DLD1 (cell line): ENCODE data around the gene FUZ.

Experiments
- in situ Hi-C: cut with HindIII; loops from 2 replicates; pipeline ENCODE4 v1.10.0; 2017; ENCODE audit warnings: low sequenced_read_pairs

FUZ gene, protein sequence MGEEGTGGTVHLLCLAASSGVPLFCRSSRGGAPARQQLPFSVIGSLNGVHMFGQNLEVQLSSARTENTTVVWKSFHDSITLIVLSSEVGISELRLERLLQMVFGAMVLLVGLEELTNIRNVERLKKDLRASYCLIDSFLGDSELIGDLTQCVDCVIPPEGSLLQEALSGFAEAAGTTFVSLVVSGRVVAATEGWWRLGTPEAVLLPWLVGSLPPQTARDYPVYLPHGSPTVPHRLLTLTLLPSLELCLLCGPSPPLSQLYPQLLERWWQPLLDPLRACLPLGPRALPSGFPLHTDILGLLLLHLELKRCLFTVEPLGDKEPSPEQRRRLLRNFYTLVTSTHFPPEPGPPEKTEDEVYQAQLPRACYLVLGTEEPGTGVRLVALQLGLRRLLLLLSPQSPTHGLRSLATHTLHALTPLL

DNA sequence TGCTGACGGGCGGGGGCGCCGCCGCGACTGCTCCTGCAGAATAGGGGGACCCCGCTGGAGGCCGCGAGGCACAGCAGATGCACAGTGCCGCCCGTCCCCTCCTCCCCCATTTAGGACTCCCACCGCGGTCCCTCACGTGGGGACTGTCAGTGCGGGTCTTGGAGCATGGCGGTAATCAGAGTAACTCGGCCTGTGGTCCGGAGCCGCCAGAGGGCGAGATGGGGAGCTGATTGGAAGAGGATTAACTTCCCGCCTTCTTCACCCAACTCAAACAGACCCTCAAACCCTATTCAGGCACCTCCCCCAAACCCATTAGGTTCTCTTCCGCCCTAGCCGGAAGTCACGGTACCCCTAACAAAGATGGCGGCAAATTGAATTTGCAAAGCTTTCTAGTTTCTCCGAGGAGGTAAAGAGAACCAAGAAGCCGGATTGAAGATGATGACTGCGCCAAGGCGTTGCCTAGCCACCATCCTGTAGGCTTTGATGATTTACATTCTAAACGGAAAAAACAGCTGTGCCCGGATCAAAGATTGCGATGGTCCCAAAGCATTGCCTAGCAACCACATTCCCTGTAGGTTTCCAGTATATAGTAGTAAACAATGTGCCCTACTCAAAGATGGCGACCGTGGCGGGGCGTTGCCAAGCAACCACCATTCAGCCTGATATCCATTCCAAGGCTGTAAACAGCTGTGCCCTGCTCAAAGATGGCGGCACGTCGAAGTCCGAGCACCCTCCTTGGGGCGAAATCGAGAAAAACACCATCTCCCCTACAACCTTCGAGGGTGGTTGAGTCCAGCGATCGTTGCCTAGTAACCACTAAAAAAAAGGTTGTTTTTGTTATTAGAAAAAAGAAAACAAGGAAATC is at the start of gene FUZ:
TSS of gene FUZ (minus strand) at position 296 of the 865 bp plus-strand sequence. CDS start at position 110, 186 bp downstream.
- in situ Hi-C loops: no loop called here

DNA sequence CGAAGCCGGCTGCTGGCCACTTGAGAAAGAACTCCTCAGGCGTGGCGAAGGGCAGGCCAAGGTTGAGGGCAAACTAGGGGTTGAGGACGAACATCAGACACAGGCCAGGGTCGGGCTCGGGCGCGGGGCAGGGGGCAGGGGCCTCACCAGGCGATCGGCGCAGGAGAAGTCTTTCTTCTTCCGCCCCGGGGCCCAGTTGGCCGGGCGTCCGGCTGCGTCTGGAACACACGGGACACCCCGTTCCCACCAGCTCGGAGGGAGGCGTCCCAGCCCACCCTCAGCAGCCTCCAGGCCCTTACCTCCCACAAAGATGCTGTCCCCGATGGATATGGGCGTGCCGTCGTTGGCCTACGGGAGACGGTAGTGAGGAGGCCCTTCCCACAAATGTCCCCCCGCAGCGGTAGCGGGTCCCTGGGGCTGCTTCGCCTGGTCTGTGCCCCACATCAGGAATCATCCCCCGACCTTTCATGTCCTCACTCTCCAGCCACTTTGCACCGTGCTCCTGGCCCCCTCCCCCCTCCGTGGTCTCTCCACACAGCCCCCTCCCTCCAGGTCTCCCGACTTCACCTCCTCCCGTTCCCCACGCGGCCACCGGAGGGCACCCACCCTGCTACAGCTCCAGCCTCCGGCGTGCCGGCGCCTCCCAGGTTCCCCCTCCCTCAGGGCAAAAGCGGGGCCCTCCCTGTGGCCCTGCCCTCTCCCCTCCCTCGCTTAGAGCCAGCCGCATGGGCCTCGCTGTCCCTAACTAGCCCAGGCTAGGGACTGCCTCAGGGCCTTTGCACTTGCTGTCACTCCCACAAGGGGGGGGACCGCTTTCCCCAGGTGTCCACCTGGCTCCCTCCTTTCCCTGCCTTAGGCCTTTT is 49.5 kb upstream of the FUZ start:
- in situ Hi-C loops: no loop called here

DNA sequence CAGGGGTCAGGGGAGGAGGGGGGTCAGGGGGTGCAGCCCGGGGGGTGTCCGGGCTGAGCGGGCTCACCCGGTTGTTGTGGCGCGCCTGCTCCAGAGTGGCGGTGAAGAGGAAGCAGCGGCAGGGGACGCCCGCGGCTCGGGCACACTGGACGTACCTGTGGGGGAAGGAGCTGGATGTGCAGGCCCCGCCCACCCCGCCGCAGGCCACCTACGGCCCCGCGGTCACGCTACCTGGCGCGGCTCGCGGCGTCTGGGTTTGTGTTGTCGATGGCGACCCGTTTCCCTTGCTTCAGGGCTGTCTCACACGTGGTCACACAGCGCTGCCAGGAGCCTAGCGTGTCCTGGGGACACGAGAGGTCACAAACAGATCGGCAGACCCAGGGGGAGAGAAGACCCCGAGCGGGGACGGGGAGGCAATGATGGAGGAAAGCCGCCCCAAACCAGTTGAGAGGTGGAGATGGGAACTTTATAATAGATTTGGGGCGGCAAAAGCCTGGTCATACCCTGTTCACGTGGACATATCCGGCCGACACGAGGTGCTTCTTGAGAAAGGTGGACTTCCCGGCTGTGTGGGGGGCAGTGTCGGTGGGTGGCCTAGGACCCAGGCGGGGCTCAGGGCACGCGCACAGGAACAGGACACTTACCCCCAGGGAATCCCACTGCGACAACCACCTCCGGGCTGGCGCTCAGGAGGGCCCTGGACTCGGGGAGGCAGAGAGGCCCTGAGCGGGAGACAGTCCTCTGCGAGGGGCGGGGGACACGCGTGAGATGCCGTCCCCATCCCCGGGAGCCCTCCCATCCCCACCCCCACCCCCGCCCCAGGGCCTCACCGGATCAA is 48.7 kb upstream of the FUZ start:
- in situ Hi-C loops: no loop called here

DNA sequence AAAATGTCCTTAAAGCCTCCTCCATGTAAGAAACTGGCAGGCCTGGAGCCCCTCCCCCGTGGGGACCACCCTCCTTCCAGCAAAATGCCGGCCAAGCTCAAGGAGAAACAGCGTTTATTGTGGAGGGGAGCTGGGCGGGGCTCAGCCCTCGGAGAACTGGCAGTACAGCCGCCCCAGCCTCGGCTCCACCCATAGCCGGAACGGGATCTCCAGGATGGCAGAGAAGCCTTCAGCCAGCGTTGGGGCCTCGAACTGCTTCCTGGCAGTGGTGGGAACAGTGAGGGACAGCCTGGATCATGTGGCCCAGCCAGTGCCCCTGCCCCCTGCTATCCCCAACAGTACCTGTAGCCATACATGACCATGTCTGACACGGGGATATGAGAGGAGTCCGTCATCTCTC is 48.0 kb upstream of the FUZ start:
- in situ Hi-C loops: no loop called here

DNA sequence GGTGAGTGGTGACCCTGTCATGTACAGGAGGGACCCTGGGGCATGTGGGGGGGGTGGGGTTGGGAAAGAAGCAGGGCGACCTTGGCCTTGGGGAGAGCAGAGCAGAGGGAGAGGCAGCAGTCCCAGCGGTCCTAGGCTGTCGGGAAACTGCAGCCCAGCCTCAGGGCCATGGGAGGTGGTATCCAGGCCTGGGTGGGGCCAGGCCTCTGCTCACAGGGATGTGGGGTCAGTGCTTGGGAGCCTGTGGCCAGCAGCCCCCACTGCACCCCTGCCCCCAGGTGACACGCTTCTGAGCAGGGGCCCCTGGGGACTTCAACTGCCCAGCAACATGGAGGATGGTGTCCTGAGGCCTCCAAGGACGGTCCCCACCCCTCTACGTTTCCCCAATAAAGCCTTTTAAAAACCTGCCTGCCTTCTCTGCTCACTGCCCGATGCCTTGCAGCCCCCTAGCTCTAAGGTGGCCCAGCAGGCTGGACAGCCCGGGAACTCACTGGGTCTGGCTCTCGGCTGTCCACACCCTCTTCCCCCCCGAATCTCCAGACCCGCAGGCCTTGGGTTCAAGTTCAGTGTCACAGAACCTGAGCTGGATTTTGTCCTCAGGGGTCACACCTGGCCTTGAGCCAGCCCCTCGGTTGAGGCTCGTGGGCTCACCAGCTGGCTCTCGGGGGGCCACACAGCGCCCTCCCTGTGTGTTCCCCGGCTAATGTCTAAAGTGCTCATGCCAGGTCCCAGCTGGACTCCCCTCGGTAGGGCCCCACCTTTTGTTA is 47.4 kb upstream of the FUZ start:
- in situ Hi-C loops: no loop called here

DNA sequence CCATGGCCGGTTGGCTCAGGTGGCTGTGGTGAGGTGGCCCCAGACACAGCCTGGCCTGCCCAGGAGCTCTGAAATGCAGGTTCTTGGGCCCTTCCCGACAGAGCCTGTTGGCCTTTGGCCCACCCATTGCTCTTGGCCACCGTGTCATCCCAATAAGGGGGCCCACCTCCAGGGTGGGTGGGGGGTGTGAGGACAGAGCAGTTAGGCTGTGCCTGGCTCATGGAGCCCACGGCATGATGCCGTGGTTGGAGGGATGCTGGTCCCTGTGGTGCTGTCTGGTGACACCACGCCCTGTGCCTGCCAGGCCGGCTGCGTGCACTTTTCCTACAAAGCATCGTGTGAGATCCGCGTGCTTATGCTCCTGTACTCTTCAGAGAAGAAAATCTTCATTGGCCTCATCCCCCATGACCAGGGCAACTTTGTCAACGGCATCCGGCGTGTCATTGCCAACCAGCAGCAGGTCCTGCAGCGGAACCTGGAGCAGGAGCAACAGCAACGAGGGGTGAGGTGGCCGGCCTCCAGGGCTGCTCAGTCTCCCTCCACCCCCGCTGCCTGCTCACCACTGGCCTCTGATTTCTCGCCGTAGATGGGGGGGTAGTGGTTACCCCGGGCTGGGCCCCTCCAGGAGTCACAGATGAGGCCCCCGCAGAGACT is 46.7 kb upstream of the FUZ start:
- in situ Hi-C loops: no loop called here

DNA sequence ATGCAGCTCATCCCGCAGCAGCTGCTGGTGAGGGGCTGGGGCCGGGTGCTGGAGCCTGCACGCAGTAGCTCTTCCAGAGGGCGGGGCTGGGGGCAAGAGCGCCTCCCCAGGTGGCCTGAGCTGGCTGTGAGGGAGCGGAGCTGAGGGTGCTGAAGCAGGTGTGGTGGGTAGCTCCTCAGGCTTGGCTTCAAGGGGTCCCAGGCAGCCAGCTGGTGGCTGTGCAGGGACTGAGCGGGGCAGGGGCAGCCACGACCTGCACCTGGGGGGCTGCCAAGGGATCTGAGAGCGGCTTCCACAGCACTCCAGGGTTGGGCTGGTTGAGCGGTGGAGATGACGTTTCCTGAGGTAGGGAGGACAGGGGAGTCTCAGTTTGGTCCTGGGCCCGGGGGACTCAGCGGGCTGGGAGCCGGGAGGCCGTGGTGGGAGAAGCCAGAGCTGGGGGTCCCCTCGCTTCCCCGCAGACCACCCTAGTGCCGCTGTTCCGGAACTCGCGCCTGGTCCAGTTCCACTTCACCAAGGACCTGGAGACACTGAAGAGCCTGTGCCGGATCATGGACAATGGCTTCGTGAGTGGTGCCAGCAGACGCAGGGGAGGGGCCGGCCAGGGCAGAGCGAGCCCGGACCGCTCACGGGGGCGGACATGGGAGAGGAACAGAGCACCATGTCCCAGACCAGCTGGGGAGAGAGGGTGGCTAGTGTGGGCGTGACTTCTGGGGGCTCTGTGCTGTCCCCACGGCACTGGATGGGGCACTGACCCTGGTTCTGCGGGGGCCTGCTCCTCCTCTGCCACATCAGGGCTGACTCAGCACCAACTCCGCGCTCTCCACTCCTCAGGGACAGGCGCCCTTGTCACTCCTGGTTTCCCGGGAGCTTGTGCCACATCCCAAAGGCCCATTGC is 45.2 kb upstream of the FUZ start:
- in situ Hi-C loops: no loop called here

DNA sequence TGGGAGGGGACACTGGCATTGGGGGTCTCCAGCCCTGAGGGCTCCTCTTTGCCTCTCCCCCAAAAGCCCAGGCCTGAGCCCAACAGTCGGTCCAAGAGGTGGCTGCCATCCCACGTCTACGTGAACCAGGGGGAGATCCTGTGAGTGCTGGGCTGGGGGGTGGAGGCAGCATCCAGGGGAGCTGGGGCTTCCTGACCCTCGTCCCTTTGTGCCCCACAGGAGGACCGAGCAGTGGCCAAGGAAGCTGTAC is 44.7 kb upstream of the FUZ start:
- in situ Hi-C loops: no loop called here

DNA sequence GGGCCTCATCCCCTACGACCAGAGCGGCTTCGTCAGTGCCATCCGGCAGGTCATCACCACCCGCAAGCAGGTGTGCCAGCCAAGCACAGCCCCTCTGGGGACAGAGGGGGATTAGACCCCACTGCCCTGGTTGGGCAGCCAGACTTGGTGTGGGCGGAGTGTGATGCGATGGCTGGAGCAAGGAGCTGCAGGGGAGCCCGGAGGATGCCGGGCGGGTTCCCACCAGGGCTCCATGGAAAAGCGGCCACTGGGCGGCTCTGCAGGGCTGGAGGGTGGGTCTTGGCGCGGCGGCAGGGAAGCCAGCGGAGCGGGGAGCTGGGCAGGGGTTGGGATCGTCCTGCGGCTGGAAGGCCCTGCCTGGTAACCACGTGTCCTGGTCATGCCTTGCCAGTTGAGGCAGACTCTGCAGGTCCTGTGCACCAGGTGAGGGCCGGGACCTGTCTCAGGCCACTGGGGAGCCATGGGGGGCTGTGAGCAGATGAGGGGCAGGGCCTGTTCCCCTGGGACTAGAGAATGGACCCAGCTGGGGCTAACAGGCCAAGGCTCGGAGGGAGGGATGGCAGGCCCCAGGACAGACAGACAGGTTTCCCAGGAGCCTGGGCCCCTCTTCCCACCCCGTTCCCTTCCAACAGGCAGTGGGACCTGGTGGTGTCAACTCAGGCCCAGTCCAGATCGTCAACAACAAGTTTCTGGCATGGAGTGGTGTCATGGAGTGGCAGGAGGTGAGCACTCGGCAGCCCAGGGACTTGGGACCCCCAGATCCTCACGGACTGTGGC is 44.2 kb upstream of the FUZ start:
- in situ Hi-C loops: no loop called here

DNA sequence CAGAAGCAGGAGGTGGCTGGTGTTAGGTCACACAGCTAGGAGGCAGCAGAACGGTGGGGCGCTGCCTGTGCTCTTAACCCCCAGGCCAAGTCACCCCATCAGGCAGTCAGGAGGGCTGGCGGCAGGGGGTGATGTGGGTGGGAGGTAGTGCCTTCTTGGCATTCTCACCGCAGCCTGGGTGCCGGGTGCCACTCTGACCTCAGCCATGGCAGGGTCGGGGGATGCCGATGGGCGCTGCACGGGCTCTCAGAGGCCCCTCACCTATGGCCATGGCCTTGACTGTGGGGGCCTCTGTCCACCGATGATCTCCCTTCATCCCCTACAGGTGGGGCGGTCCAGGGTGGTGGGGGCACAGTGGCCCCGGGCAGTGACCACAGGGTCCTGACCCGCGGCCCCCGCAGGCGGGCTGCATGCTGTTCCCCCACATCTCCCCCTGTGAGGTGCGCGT is 43.5 kb upstream of the FUZ start:
- in situ Hi-C loops: no loop called here

DNA sequence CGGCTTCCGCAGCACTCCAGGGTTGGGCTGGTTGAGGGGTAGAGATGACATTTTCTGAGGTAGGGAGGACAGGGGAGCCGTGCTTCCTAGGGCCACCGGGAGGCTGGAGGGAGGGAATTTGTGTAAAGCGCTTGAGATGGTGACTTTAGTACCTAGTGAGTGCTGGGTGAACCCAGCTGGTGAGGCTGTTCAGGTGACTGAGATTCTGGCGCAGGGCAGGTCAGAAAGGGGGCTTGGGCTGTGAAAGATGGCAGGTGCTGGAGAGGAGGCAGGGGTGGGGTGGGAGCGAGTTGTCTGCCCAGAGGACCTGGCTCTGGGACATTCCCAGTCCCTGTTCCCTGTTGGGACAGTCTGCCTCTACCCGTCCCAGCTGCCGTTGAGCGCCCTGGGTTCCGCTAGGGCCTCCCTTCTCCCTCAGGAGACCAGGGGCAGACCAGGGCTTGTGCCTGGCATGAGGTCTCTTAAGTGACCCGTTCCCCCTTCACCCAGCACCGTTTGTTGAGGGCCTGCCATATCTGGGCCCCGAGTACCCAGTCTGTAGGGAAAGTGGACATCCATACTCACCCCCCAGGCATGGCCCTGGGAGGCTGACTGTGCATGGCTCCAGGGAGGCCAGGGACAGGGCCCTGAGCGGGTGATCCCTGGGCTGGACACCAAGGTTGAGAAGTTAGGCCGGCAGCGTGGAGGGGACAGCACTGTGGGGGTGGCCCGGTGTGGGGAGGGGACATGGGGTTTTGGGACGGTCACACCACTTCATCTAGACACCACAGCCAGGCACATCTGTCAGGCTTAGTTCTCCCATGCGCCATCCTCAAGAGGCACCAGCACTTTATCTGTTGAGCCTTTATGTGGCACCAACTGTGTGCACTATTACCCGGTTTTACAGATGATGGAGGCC is 42.8 kb upstream of the FUZ start:
- in situ Hi-C loops: no loop called here

DNA sequence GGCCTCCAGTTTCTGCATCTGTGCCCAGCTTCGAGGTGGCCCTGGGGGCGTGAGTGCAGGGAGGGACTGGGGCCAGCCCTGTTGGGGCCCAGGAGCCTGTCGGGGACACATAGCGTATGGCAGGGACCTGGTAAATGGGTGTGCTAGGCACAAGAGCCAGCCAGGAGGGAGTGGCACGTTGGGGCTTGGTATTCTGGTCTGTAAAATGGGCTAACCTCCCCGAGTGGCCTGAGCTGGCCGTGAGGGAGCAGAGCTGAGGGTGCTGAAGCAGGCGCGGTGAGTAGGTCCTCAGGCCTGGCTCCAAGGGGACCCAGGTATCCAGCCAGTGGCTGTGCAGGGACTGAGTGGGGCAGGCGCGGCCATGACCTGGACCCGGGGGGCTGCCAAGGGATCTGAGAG is 42.2 kb upstream of the FUZ start:
- in situ Hi-C loops: no loop called here

DNA sequence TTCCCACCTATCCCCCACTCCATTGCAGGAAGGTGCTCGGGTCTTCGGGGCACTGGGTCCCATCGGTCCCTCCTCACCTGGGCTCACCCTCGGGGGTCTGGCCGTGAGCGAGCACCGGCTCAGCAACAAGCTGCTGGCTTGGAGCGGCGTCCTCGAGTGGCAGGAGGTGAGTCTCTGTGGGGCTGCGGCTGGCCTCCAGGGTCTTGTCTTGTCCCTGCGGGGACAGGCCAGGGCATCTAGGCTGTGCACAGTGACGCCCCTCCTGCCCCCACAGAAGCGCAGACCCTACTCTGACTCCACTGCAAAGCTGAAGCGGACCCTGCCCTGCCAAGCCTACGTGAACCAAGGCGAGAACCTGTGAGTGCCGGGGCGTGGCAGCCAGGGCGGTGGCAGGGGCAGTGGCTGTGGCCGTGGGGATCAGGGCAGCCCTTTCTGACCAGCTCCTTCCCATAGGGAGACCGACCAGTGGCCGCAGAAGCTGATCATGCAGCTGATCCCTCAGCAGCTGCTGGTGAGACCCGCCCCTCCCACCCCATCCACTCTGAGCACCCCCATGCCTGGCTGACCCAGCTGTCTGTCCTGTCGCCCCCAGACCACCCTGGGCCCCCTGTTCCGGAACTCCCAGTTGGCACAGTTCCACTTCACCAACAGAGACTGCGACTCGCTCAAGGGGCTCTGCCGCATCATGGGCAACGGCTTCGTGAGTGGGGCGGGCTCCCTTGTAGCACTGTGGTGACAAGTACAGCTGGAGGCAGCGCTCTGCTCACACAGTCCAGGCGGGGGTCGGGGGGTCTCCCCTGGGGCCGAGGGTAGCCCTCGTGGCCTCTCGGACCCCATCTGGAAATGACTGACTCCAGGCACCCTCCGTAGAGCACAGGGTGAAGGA is 41.5 kb upstream of the FUZ start:
- in situ Hi-C loops: no loop called here

DNA sequence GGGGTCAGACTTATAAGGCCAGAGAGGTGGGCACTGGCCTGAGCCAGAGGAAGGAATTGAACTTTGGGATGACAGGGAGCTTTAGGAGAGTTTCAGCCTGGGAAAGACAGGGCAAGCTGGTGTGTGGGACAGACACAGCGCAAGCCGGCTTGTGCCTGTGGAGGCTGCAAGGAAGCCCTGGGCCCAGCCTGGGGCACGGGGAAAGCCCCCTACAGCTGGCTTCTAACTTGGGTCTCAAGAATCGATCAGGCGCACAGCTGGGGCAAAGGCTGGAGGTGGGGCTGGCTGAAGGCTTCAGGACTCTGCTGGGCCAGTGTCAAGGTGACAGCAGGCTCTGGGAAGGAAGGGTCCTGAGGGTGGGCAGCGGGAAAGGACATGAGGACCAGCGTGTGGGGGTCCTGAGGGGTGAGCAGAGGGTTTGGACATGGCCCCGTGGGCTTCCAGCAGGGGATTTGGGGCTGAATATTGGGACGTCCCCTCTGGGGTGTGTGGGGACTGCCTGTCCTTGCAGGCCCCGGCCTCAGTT is 40.8 kb upstream of the FUZ start:
- in situ Hi-C loops: no loop called here

DNA sequence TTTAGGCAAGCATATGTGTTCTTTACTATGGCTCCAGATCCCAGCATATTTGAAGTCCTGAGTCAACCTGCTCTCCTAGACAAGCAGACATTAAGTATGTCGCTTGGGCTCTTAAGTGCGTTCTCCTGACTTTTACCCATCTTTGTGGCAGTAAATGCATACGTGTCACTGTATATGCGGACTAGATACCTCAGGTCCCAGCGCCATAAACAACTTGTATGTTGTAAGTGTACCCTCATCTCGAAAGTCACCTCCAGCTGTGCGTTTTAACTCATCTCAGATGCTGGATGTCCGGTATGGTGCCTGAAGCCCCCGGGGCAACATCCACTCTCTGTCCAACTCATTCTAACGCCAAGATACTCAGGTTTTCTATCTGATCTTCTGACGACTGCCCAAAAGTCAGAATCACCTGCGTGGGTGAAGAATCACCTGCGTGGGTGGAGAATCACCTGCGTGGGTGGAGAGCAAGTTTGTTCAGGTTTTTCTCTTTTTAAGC is 39.6 kb upstream of the FUZ start:
- in situ Hi-C loops: no loop called here
